NCI-H2029 treated with DMSO at 0.1 percent for 48 hours (cell line): Measurements from ENCODE around the gene CLCF1.
"Not testable (repeated sequence)": the region's sequence is repeated elsewhere in the genome, so short reads cannot be mapped to it uniquely, and the experiment has no call there.

Experiments
- DNase-seq: peaks from one replicate; lab custom pipeline; 2025; lab: John Stamatoyannopoulos, UW

The CLCF1 gene

GRCh38 chr11:67408437-67409200, 35.2 kb upstream of the CLCF1 start:
- DNase-seq = no peak

GRCh38 chr11:67407688-67408163, 34.3 kb upstream of the CLCF1 start:
- no peak for DNase-seq

GRCh38 chr11:67406969-67407687, 33.7 kb upstream of the CLCF1 start:
- DNase-seq = no peak

GRCh38 chr11:67406420-67406968, 33.1 kb upstream of the CLCF1 start:
- no peak for DNase-seq

- DNase-seq = no peak
Observed at GRCh38 chr11:67405688-67406339, 32.4 kb upstream of the CLCF1 start.

- no peak for DNase-seq
Observed at GRCh38 chr11:67405196-67405567, 31.8 kb upstream of the CLCF1 start.

- no peak for DNase-seq
Observed at GRCh38 chr11:67404515-67405195, 31.3 kb upstream of the CLCF1 start.

- DNase-seq = not testable (repeated sequence)
Observed at GRCh38 chr11:67403085-67403484, 29.7 kb upstream of the CLCF1 start.

GRCh38 chr11:67402192-67402839, 28.9 kb upstream of the CLCF1 start:
- DNase-seq = not testable (repeated sequence)

- peak; percentile 76 for DNase-seq
Observed at GRCh38 chr11:67401495-67402191, 28.2 kb upstream of the CLCF1 start, which contains the start of gene PPP1CA. Gene PPP1CA (minus strand): TSS chr11:67401858. CDS start chr11:67401782, 76 bp downstream.

- no peak for DNase-seq
Observed at GRCh38 chr11:67400942-67401494, 27.6 kb upstream of the CLCF1 start.

- no peak for DNase-seq
Observed at GRCh38 chr11:67400251-67400941, 27.0 kb upstream of the CLCF1 start.

GRCh38 chr11:67398661-67399563, 25.5 kb upstream of the CLCF1 start:
- DNase-seq = no peak

- DNase-seq = no peak
Observed at GRCh38 chr11:67397986-67398660, 24.7 kb upstream of the CLCF1 start.

GRCh38 chr11:67397536-67397935, 24.1 kb upstream of the CLCF1 start:
- DNase-seq = no peak

- no peak for DNase-seq
Observed at GRCh38 chr11:67396587-67397389, 23.4 kb upstream of the CLCF1 start.

- no peak for DNase-seq
Observed at GRCh38 chr11:67396259-67396581, 22.8 kb upstream of the CLCF1 start.
